NT2/D1 (cell line): ENCODE measurements around the gene KCNS3.

Experiments used
- DNase-seq: peaks from one replicate; pipeline ENCODE4 v3.0.0-alpha.2; 2011; ENCODE audit warnings: low read depth, low spot score
- H3K27me3 ChIP-seq: 2 replicates; pipeline ENCODE4 v1.6.0; 2011; ENCODE audit warnings: mild to moderate bottlenecking; ENCODE audit not compliant: insufficient read length, insufficient read depth
- H3K36me3 ChIP-seq: 2 replicates; pipeline ENCODE4 v1.6.1; 2011; ENCODE audit warnings: mild to moderate bottlenecking, low read length, mixed read lengths; ENCODE audit not compliant: insufficient read depth, insufficient read length
- H3K4me1 ChIP-seq: 2 replicates; pipeline ENCODE4 v1.5.1; 2011; ENCODE audit not compliant: insufficient read depth, insufficient read length
- H3K4me3 ChIP-seq: 2 replicates; pipeline ENCODE4 v1.5.1; 2011; ENCODE audit warnings: low read depth; ENCODE audit not compliant: insufficient read length
- H3K9ac ChIP-seq: 2 replicates; pipeline ENCODE4 v1.6.0; 2011; ENCODE audit warnings: low read depth; ENCODE audit not compliant: insufficient read length
- H3K9me3 ChIP-seq: 2 replicates; pipeline ENCODE4 v1.5.1; 2011; ENCODE audit warnings: mild to moderate bottlenecking, low read length; ENCODE audit not compliant: insufficient read depth
- SUZ12 ChIP-seq: IDR thresholded peaks from 2 replicates; pipeline ENCODE4 v1.6.1; 2011; ENCODE audit not compliant: insufficient read length, insufficient read depth; ENCODE audit errors: extremely low read depth
- YY1 ChIP-seq: IDR thresholded peaks from 2 replicates; pipeline ENCODE4 v1.6.1; 2011; ENCODE audit not compliant: insufficient read length, insufficient read depth
- ZNF274 ChIP-seq: IDR thresholded peaks from 2 replicates; pipeline ENCODE4 v1.6.1; 2011; ENCODE audit warnings: mild to moderate bottlenecking, low read depth, low read length

Gene KCNS3

GRCh38 chr2:17877811-17878280, 621 bp upstream of the KCNS3 start:
- Histone ChIP-seq H3K9ac (peak overlapping the region; percentile 61), H3K9me3 (no peaks in the 10 kb centered on the region), H3K4me3 (peak overlapping the region; percentile 54), H3K4me1 (peaks cover 6% of the 10 kb centered on the region), H3K27me3 (peaks cover 55% of the 10 kb centered on the region), H3K36me3 (no peaks in the 10 kb centered on the region)
- TF ChIP-seq SUZ12 (no peak), ZNF274 (no peak), YY1 (no peak)
- no peak for DNase-seq

GRCh38 chr2:17879137-17879912, 858 bp downstream of the KCNS3 start:
- H3K4me1 ChIP-seq, result peaks cover 6% of the 10 kb centered on the region
- H3K27me3 ChIP-seq, result peaks cover 54% of the 10 kb centered on the region
- peak overlapping the region; percentile 73 for H3K4me3 ChIP-seq
- H3K9ac ChIP-seq, result peak overlapping the region; percentile 79
- no peaks in the 10 kb centered on the region for H3K9me3 ChIP-seq
- no peaks in the 10 kb centered on the region for H3K36me3 ChIP-seq
- TF ChIP-seq ZNF274, result no peak
- no peak for TF ChIP-seq YY1
- no peak for TF ChIP-seq SUZ12
- DNase-seq, result peak; percentile 85

GRCh38 chr2:17879913-17880274, 1.4 kb downstream of the KCNS3 start:
- no peak for TF ChIP-seq YY1
- TF ChIP-seq SUZ12, result no peak
- TF ChIP-seq ZNF274, result no peak
- peak overlapping the region; percentile 73 for H3K4me3 ChIP-seq
- H3K9ac ChIP-seq, result peak overlapping the region; percentile 2
- no peaks in the 10 kb centered on the region for H3K9me3 ChIP-seq
- H3K27me3 ChIP-seq, result peaks cover 54% of the 10 kb centered on the region
- H3K4me1 ChIP-seq, result peaks cover 6% of the 10 kb centered on the region
- DNase-seq, result no peak
- H3K36me3 ChIP-seq, result no peaks in the 10 kb centered on the region

GRCh38 chr2:17892770-17893534, 14.5 kb downstream of the KCNS3 start:
- Histone ChIP-seq H3K4me3 (no peak overlapping the region), H3K4me1 (no peaks in the 10 kb centered on the region), H3K27me3 (no peaks in the 10 kb centered on the region), H3K9ac (peak overlapping the region; percentile 21), H3K36me3 (no peaks in the 10 kb centered on the region), H3K9me3 (no peaks in the 10 kb centered on the region)
- no peak for TF ChIP-seq SUZ12
- TF ChIP-seq ZNF274, result no peak
- no peak for TF ChIP-seq YY1
- DNase-seq, result peak; percentile 23

- DNase-seq, result no peak
- no peak overlapping the region for H3K4me3 ChIP-seq
- H3K9me3 ChIP-seq, result no peaks in the 10 kb centered on the region
- H3K36me3 ChIP-seq, result no peaks in the 10 kb centered on the region
- no peaks in the 10 kb centered on the region for H3K27me3 ChIP-seq
- H3K9ac ChIP-seq, result no peak overlapping the region
- no peak for TF ChIP-seq ZNF274
- TF ChIP-seq SUZ12, result no peak
- no peak for TF ChIP-seq YY1
- no peaks in the 10 kb centered on the region for H3K4me1 ChIP-seq
Measured at GRCh38 chr2:17894005-17894404, 15.5 kb downstream of the KCNS3 start.

GRCh38 chr2:17894556-17894955, 16.1 kb downstream of the KCNS3 start:
- H3K9ac ChIP-seq, result no peak overlapping the region
- no peaks in the 10 kb centered on the region for H3K36me3 ChIP-seq
- H3K27me3 ChIP-seq, result no peaks in the 10 kb centered on the region
- H3K4me3 ChIP-seq, result no peak overlapping the region
- no peak for TF ChIP-seq YY1
- no peak for TF ChIP-seq ZNF274
- TF ChIP-seq SUZ12, result no peak
- no peak for DNase-seq
- H3K4me1 ChIP-seq, result no peaks in the 10 kb centered on the region
- no peaks in the 10 kb centered on the region for H3K9me3 ChIP-seq

- Histone ChIP-seq H3K9me3 (no peaks in the 10 kb centered on the region), H3K4me3 (no peak overlapping the region), H3K27me3 (no peaks in the 10 kb centered on the region), H3K36me3 (no peaks in the 10 kb centered on the region), H3K9ac (no peak overlapping the region), H3K4me1 (peaks cover 2% of the 10 kb centered on the region)
- no peak for DNase-seq
- no peak for TF ChIP-seq ZNF274
- no peak for TF ChIP-seq SUZ12
- no peak for TF ChIP-seq YY1
Measured at GRCh38 chr2:17899871-17900270, 21.4 kb downstream of the KCNS3 start.
